ENCODE results near the gene BPIFB4.

The BPIFB4 gene

GRCh38 chr20:33160681-33161080, 81.2 kb downstream of the BPIFB4 start:
- DNase-seq (ENCODE audit: low read depth in 4 of 4, low spot score in 1 of 4), result no peak
